ENCODE data around the gene TFCP2. TPM values are rescaled to one million over a fixed set of nuclear protein-coding genes. Genes with fewer than 3 reads are reported as not detected.

Gene TFCP2
- total RNA-seq, 2 donors from 2014 or later = 7.9 to 9.9 TPM

DNA sequence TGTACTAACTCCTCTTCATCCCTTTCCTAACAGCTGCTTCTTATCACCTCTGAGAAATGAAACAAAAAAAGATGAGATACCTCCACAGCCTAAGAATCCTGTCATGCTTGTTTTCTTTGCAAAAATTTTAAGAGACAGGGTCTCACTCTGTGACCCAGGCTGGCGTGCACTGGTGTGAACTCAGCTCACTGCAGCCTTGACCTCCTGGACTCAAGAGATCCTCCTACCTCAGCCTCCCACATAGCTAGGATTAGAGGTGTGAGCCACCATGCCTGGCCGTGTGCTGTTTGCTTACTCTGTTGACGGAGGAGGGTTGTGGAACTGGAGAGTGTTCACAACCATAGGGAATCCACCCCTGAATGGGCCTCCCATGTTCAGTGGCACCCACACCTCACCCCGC, 105.7 kb downstream of the TFCP2 start:
- Histone ChIP-seq H3K27ac (no peak overlapping the region), H3K27me3 (no peaks in the 10 kb centered on the region), H3K9me3 (no peaks in the 10 kb centered on the region), H3K4me1 (peaks cover 19% of the 10 kb centered on the region), H3K4me3 (no peak overlapping the region), H3K36me3 (replicated peaks in 1 of 2; ENCODE audit: insufficient read depth in 1 of 2, low read depth in 2 of 2) (peaks cover 6 to 13% of the 10 kb centered on the region in 2 donors)
- ATAC-seq (no peak), DNase-seq (no peak)
- intact Hi-C loops (cut with DNase I) = no loop called here
- WGBS, 2 donors = 73 to 100% methylated on average over 1 to 4 of the region's 4 CpGs
- no peak for TF ChIP-seq POLR2A (IDR thresholded peaks at IDR 0.05)
- TF ChIP-seq, protein P1, sequence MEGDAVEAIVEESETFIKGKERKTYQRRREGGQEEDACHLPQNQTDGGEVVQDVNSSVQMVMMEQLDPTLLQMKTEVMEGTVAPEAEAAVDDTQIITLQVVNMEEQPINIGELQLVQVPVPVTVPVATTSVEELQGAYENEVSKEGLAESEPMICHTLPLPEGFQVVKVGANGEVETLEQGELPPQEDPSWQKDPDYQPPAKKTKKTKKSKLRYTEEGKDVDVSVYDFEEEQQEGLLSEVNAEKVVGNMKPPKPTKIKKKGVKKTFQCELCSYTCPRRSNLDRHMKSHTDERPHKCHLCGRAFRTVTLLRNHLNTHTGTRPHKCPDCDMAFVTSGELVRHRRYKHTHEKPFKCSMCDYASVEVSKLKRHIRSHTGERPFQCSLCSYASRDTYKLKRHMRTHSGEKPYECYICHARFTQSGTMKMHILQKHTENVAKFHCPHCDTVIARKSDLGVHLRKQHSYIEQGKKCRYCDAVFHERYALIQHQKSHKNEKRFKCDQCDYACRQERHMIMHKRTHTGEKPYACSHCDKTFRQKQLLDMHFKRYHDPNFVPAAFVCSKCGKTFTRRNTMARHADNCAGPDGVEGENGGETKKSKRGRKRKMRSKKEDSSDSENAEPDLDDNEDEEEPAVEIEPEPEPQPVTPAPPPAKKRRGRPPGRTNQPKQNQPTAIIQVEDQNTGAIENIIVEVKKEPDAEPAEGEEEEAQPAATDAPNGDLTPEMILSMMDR (IDR thresholded peaks at IDR 0.05) = no peak

DNA sequence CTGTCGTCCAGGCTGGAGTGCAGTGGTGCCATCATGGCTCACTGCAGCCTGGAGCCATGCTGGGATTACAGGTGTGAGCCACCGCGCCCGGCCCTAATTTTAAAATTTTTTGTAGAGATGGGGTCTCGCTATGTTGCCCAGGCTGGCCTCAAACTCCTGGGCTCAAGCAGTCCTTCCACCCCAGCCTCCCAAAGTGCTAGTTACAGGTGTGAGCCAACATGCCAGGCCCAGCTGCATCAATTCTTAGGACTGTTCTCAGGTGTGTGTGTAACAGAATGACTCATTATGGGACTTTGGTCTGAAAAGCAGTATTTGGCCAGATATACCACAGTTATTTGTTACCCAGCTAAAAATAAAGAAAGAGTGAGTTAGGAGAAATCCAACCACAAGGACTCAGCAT, 107.4 kb downstream of the TFCP2 start:
- 94 to 97% methylated on average over 5 of the region's 5 CpGs for WGBS, 2 donors
- peak; percentile 79 for ATAC-seq
- Histone ChIP-seq H3K27me3 (no peaks in the 10 kb centered on the region), H3K9me3 (no peaks in the 10 kb centered on the region), H3K27ac (peak overlapping the region in 2 of 4 donors; percentile 25 to 42), H3K4me1 (peaks cover 8% of the 10 kb centered on the region), H3K36me3 (replicated peaks in 1 of 2; ENCODE audit: insufficient read depth in 1 of 2, low read depth in 2 of 2) (peaks cover 6 to 13% of the 10 kb centered on the region in 2 donors), H3K4me3 (no peak overlapping the region)
- DNase-seq = peak; percentile 27 to 85 (median 62)
- TF ChIP-seq, protein P1 (IDR thresholded peaks at IDR 0.05) = no peak
- no peak for TF ChIP-seq POLR2A (IDR thresholded peaks at IDR 0.05)
- intact Hi-C loops (cut with DNase I) = no loop called here

DNA sequence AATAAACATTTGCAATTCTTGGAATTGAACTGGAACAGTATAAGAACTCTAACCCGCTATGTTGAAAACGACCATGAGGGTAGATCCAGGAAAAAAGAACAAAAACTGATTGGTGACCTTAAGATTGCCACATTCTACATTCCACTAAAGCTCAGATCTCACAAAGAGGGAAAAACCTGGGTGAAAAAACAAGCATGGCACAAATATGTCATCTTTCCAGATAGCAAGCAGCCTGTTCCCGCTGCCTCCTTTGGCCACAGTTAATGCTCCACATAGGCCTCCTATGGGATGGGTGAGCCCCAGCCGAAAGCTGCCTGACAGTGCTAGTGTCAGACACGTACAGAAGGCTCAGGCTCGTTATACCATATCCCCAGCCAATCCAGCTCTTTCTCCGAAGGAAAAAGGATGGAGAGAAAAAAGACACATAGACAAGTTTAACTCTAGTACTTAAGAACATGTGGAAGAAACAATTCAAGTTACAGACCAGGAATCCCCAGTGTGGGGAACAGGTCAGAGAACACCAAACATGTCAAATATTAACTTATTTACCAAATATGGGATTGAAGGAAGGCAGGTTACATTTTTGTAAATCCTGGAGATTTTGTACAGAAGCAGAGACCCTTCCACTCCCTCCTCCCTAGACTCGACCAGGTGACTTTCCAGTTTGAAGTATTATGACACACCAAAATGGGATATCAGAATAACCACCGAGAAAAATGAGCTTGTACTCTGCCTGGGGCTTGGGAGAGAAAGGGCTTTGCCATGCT, 110.1 kb downstream of the TFCP2 start:
- 59 to 64% methylated on average over 9 of the region's 9 CpGs for WGBS, 2 donors
- no peak overlapping the region for H3K4me3 ChIP-seq
- no peaks in the 10 kb centered on the region for H3K9me3 ChIP-seq
- TF ChIP-seq, protein P1 (IDR thresholded peaks at IDR 0.05) = no peak
- no peak for TF ChIP-seq POLR2A (IDR thresholded peaks at IDR 0.05)
- peak overlapping the region in 1 of 4 donors; percentile 18 for H3K27ac ChIP-seq
- H3K27me3 ChIP-seq = no peaks in the 10 kb centered on the region
- DNase-seq (no peak), ATAC-seq (no peak)
- H3K36me3 ChIP-seq (replicated peaks in 1 of 2; ENCODE audit: insufficient read depth in 1 of 2, low read depth in 2 of 2) = peaks cover 9 to 32% of the 10 kb centered on the region in 2 donors
- peaks cover 8% of the 10 kb centered on the region for H3K4me1 ChIP-seq
- intact Hi-C loops (cut with DNase I) = no loop called here

DNA sequence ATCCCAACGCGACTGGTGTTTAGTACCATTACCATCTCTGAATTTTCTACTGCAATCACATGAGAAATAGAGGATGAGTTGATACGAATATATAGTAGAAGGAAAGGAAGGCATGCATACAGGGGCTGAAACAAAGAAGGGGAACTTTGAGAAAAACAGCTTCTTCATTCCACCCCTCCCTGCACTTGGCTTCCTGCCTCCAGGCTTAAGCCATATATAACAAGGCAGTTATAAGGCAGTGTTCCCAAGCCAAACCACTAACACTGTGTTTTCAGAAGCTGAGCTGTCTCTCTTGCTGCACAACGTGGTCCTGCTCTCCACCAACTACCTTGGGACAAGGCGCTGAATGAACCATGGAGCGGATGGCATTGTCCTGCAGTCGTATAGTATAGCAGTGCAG, 113.8 kb downstream of the TFCP2 start:
- peaks cover 18 to 37% of the 10 kb centered on the region in 2 donors for H3K36me3 ChIP-seq (replicated peaks in 1 of 2; ENCODE audit: insufficient read depth in 1 of 2, low read depth in 2 of 2)
- ATAC-seq (no peak), DNase-seq (no peak)
- intact Hi-C loops (cut with DNase I) = no loop called here
- TF ChIP-seq POLR2A (IDR thresholded peaks at IDR 0.05) = no peak
- TF ChIP-seq, protein P1 (IDR thresholded peaks at IDR 0.05) = no peak
- H3K4me1 ChIP-seq = no peaks in the 10 kb centered on the region
- no peaks in the 10 kb centered on the region for H3K9me3 ChIP-seq
- no peak overlapping the region for H3K4me3 ChIP-seq
- no peak overlapping the region for H3K27ac ChIP-seq
- 82 to 90% methylated on average over 5 to 7 of the region's 7 CpGs for WGBS, 2 donors
- H3K27me3 ChIP-seq = no peaks in the 10 kb centered on the region

DNA sequence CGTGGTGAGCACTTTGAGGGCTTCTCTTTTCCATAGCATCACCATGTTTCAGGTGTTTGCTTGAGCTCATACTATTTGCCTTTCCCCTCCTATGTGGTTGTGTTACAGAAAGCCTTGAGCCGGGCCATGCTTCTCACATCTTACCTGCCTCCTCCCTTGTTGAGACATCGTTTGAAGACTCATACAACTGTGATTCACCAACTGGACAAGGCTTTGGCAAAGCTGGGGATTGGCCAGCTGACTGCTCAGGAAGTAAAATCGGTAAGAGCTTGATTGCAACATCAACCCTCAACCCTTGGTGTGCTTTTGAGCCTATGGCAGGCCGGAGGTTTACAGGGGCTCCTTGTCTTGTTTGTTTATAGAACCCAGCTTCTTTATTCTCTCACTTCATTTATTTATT, 116.7 kb downstream of the TFCP2 start:
- intact Hi-C loops (cut with DNase I) = no loop called here
- Histone ChIP-seq H3K9me3 (no peaks in the 10 kb centered on the region), H3K27ac (no peak overlapping the region), H3K4me3 (no peak overlapping the region), H3K4me1 (no peaks in the 10 kb centered on the region), H3K27me3 (no peaks in the 10 kb centered on the region), H3K36me3 (replicated peaks in 1 of 2; ENCODE audit: insufficient read depth in 1 of 2, low read depth in 2 of 2) (peaks cover 18 to 42% of the 10 kb centered on the region in 2 donors)
- DNase-seq (peak in 1 of 4 donors; percentile 25), ATAC-seq (no peak)
- TF ChIP-seq, protein P1 (IDR thresholded peaks at IDR 0.05) = no peak
- TF ChIP-seq POLR2A (IDR thresholded peaks at IDR 0.05) = no peak
- WGBS, 2 donors = 76 to 84% methylated on average over 5 of the region's 5 CpGs
